Measurements from ENCODE around the gene ATOX1. TPM values are rescaled to one million over a fixed set of nuclear protein-coding genes. Genes with fewer than 3 reads are reported as not detected.

The ATOX1 gene
- total and polyA plus RNA-seq, 2 of the 8 experiments (the other 6 are each of a cell fraction or from before 2014, with no cell fraction given) = 79.9 to 232 TPM

- Histone ChIP-seq H3K27ac (ENCODE audit: low read depth, low read length) (no peak overlapping the region), H3K23me2 (ENCODE audit: low read depth, low read length) (no peaks in the 10 kb centered on the region), H3K18ac (ENCODE audit: extremely low read depth, low read length) (no peak overlapping the region), H2BK5ac (ENCODE audit: low read depth, low read length) (no peak overlapping the region), H3K4ac (replicated peaks; ENCODE audit: insufficient read length, low read depth, low read length) (no peak overlapping the region), H2BK120ac (replicated peaks; ENCODE audit: low read depth, low read length) (no peak overlapping the region), H3K36me3 (ENCODE audit: control insufficient read depth in 2 of 4, insufficient read depth in 4 of 4, low read length in 3 of 4) (no peaks in the 10 kb centered on the region), H3K4me2 (ENCODE audit: insufficient read depth in 1 of 2, low read depth in 2 of 2, low read length in 2 of 2) (no peak overlapping the region), H3K27me3 (replicated peaks in 1 of 4; ENCODE audit: control insufficient read depth in 3 of 4, extremely low read depth in 1 of 4, insufficient read depth in 3 of 4, low read length in 3 of 4) (no peaks in the 10 kb centered on the region), H4K8ac (ENCODE audit: extremely low read depth, insufficient read depth, low read length) (no peak overlapping the region), H3K79me2 (ENCODE audit: control insufficient read depth in 1 of 2, insufficient read depth in 2 of 2, low read length in 2 of 2) (no peaks in the 10 kb centered on the region), H3K4me1 (replicated peaks in 1 of 4; ENCODE audit: control insufficient read depth in 3 of 4, insufficient read depth in 4 of 4, low read length in 3 of 4) (peaks cover 3 to 11% (median 6%) of the 10 kb centered on the region in 4 experiments), H3K79me1 (ENCODE audit: low read depth, low read length) (no peaks in the 10 kb centered on the region), H4K20me1 (replicated peaks in 1 of 2; ENCODE audit: control insufficient read depth in 1 of 2, insufficient read depth in 2 of 2, low read length in 2 of 2) (no peaks in the 10 kb centered on the region), H3K9ac (replicated peaks in 1 of 4; ENCODE audit: extremely low read depth in 1 of 4, low read depth in 3 of 4, low read length in 3 of 4) (no peak overlapping the region), H2AFZ (ENCODE audit: low read length) (no peak overlapping the region), H3K14ac (ENCODE audit: insufficient read length) (no peak overlapping the region), H4K91ac (replicated peaks; ENCODE audit: insufficient read length, low read length) (no peak overlapping the region), H3K56ac (replicated peaks; ENCODE audit: insufficient read length, low read depth, low read length) (no peak overlapping the region), H2AK5ac (ENCODE audit: low read depth, low read length) (no peak overlapping the region), H4K5ac (ENCODE audit: insufficient read length, low read depth, low read length) (no peak overlapping the region), H3K9me3 (ENCODE audit: insufficient read depth in 2 of 2, low read depth in 1 of 2, low read length in 1 of 2) (no peaks in the 10 kb centered on the region), H3K4me3 (ENCODE audit: extremely low read depth in 1 of 4, insufficient read depth in 2 of 4, low read depth in 3 of 4, low read length in 4 of 4) (no peak overlapping the region), H2BK20ac (ENCODE audit: low read length) (no peak overlapping the region), H3K23ac (ENCODE audit: insufficient read length) (no peak overlapping the region), H2BK15ac (ENCODE audit: low read length) (no peak overlapping the region), H2BK12ac (ENCODE audit: low read depth, low read length) (no peak overlapping the region)
- WGBS, 2 experiments (ENCODE audit: extremely low coverage in 1 of 2, insufficient coverage in 1 of 2, insufficient read length in 1 of 2, insufficient replicate concordance in 2 of 2, low coverage in 1 of 2, low lambda C conversion rate in 2 of 2, missing lambda C conversion rate in 1 of 2) = 95% methylated on average over 2 of the region's 3 CpGs; no CpG with 5 or more reads in 1 of the 2 experiments
- ChIA-PET CTCF (ENCODE audit: partially characterized antibody) (interaction anchor here (0.7 to 7.9 kb wide), 11 partner anchors 9 to 46 kb away, joined by 3 to 53 read pairs (median 5); no protein-coding TSS in a partner anchor), POLR2A (ENCODE audit: partially characterized antibody) (interaction anchor here (0.6 to 1.9 kb wide), 4 partner anchors 10 to 94 kb away, joined by 3 to 9 read pairs (median 5); no protein-coding TSS in a partner anchor)
- DNase-seq (ENCODE audit: low read depth in 1 of 2, low spot score in 2 of 2) (no peak), FAIRE-seq (no peak)
- TF ChIP-seq TAF7 (optimal IDR thresholded peaks at IDR 0.05; ENCODE audit: borderline replicate concordance, low read depth, low read length) = no peak
- TF ChIP-seq PHF8 (conservative IDR thresholded peaks at IDR 0.05; ENCODE audit: low read depth, low read length) = no peak
- TF ChIP-seq POLR2AphosphoS5 (IDR thresholded peaks at IDR 0.05; ENCODE audit: low read depth, low read length) = no peak
- TF ChIP-seq MAFK (IDR thresholded peaks at IDR 0.05; ENCODE audit: low read depth, low read length) = no peak
- TF ChIP-seq NRF1 (IDR thresholded peaks at IDR 0.05; ENCODE audit: low read depth, low read length) = no peak
- no peak for TF ChIP-seq CREB1 (IDR thresholded peaks at IDR 0.05)
- TF ChIP-seq BCL11A (IDR thresholded peaks at IDR 0.05; ENCODE audit: low read depth in 2 of 2, low read length in 2 of 2) = no peak
- TF ChIP-seq SP1 (IDR thresholded peaks at IDR 0.05; ENCODE audit: low read depth, low read length) = no peak
- no peak for TF ChIP-seq GTF2F1 (IDR thresholded peaks at IDR 0.05; ENCODE audit: borderline replicate concordance, low read depth, low read length)
- no peak for TF ChIP-seq CBX8 (IDR thresholded peaks at IDR 0.05; ENCODE audit: borderline replicate concordance, low read depth, low read length)
Measured at GRCh38 chr5:151694035-151694485, 64.4 kb downstream of the ATOX1 start.

Measured in H1 (cell line).